ENCODE measurements around the gene SMYD3.

GRCh38 chr1:245773344-245773743 is 733.7 kb downstream of the SMYD3 start:
- no peak for TF ChIP-seq CTCF (IDR thresholded peaks at IDR 0.05)
- TF ChIP-seq POLR2A (IDR thresholded peaks at IDR 0.05) = no peak
